Measurements from ENCODE around the gene RRAD. TPM values are rescaled to one million over a fixed set of nuclear protein-coding genes. Genes with fewer than 3 reads are reported as not detected.
A peak's percentile ranks its signal among the peaks of the same experiment; 100 is the strongest.

The RRAD gene
- total RNA-seq, 1 donor from 2014 or later = 12.1 TPM

DNA sequence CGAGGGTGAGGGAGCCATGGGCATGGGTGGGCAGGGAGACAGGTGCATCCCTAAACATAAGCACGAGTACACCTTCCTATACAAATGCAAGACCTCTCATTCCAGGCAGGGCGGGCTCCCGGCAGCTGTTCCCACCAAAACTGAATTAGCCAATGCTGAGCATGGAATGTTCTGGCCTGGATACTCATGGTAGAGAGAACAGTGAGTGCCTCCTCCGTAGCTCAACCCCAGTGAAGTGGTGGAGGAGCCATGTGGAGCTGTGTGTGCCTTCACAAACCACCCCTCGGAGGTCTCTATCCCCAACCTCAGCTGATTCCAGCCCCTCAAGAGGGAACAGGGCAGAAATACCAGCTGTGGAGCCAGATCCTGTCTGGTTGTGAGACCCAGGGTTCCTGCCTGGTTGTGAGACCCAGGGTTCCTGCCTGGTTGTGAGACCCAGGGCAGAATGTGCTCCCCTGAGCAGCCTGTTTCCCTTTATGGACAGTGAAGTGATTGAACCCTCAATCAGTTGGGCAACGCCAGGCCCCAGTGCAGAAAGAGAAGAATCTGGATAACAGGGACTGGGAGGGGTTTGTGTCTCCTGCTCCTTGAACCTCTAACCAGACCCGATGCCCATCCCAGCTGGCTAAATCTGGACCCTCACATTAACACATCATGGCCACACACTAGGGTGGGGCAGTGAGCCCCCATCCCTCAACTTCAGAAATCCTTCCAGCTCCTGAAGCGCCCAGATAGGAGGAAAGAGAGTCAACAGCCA, 4.2 kb downstream of the RRAD start:
- no peaks in the 10 kb centered on the region for H3K79me2 ChIP-seq (ENCODE audit: insufficient read depth, low read length)
- no peak for DNase-seq (ENCODE audit: low read depth)
- H2AFZ ChIP-seq (ENCODE audit: low read depth, low read length) = no peak overlapping the region
- Mint-ChIP-seq H3K4me3 (ENCODE audit: unreplicated experiment) (peak overlapping the region; percentile 66), H3K36me3 (ENCODE audit: low read depth, unreplicated experiment) (peaks cover 7% of the 10 kb centered on the region), H3K27me3 (ENCODE audit: low read depth, unreplicated experiment) (peaks cover 69% of the 10 kb centered on the region), H3K9me3 (ENCODE audit: unreplicated experiment) (peaks cover 2% of the 10 kb centered on the region), H3K4me1 (ENCODE audit: low read depth, unreplicated experiment) (peaks cover 3% of the 10 kb centered on the region), H3K27ac (ENCODE audit: unreplicated experiment) (no peak overlapping the region)
- H3K4me3 ChIP-seq (ENCODE audit: insufficient read depth, low read depth, low read length) = no peak overlapping the region
- H3K9me3 ChIP-seq (ENCODE audit: insufficient read depth, low read depth, low read length) = no peaks in the 10 kb centered on the region
- H3K4me1 ChIP-seq (ENCODE audit: insufficient read depth, low read length) = peaks cover 12% of the 10 kb centered on the region
- peaks cover 15% of the 10 kb centered on the region for H4K20me1 ChIP-seq (ENCODE audit: insufficient read depth, low read length)
- H3K27ac ChIP-seq (ENCODE audit: low read depth, low read length) = no peak overlapping the region
- no peak overlapping the region for H3K4me2 ChIP-seq (ENCODE audit: low read length)
- H3K36me3 ChIP-seq (ENCODE audit: insufficient read depth, low read length) = no peaks in the 10 kb centered on the region
- peaks cover 34% of the 10 kb centered on the region for H3K27me3 ChIP-seq (ENCODE audit: insufficient read depth, low read length)
- H3K9ac ChIP-seq (ENCODE audit: low read length) = no peak overlapping the region
- no peak for FAIRE-seq
- TF ChIP-seq CTCF (IDR thresholded peaks at IDR 0.05; ENCODE audit: insufficient read depth, low read depth, low read length) (no peak), EZH2 (IDR thresholded peaks at IDR 0.05; ENCODE audit: insufficient read depth, low read length) (no peak)

DNA sequence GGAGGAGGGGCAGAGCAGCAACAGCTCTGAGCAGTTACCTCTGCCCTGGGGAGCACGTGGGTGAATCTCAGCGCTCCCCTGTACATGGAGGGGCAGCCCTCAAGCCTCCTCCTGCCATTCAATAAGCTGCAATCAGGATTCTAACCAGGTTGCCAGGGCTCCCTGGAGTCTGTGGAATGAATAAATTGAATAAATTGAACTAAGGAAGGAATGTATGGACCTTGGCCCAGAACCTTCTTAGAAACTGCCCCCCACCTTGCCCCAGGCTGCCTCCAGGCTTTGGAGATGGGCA, 5.1 kb downstream of the RRAD start:
- H3K27me3 Mint-ChIP-seq (ENCODE audit: low read depth, unreplicated experiment) = peaks cover 72% of the 10 kb centered on the region
- TF ChIP-seq EZH2 (IDR thresholded peaks at IDR 0.05; ENCODE audit: insufficient read depth, low read length) = no peak
- TF ChIP-seq CTCF (IDR thresholded peaks at IDR 0.05; ENCODE audit: insufficient read depth, low read depth, low read length) = no peak
- Histone ChIP-seq H3K27me3 (ENCODE audit: insufficient read depth, low read length) (peaks cover 34% of the 10 kb centered on the region), H3K79me2 (ENCODE audit: insufficient read depth, low read length) (no peaks in the 10 kb centered on the region), H3K27ac (ENCODE audit: low read depth, low read length) (no peak overlapping the region), H4K20me1 (ENCODE audit: insufficient read depth, low read length) (peaks cover 15% of the 10 kb centered on the region), H3K36me3 (ENCODE audit: insufficient read depth, low read length) (no peaks in the 10 kb centered on the region), H3K4me2 (ENCODE audit: low read length) (no peak overlapping the region), H3K9me3 (ENCODE audit: insufficient read depth, low read depth, low read length) (no peaks in the 10 kb centered on the region), H2AFZ (ENCODE audit: low read depth, low read length) (no peak overlapping the region), H3K4me3 (ENCODE audit: insufficient read depth, low read depth, low read length) (no peak overlapping the region), H3K4me1 (ENCODE audit: insufficient read depth, low read length) (peaks cover 12% of the 10 kb centered on the region), H3K9ac (ENCODE audit: low read length) (no peak overlapping the region)
- no peak for FAIRE-seq
- peaks cover 2% of the 10 kb centered on the region for H3K9me3 Mint-ChIP-seq (ENCODE audit: unreplicated experiment)
- peaks cover 3% of the 10 kb centered on the region for H3K4me1 Mint-ChIP-seq (ENCODE audit: low read depth, unreplicated experiment)
- DNase-seq (ENCODE audit: low read depth) = no peak
- H3K36me3 Mint-ChIP-seq (ENCODE audit: low read depth, unreplicated experiment) = peaks cover 7% of the 10 kb centered on the region
- no peak overlapping the region for H3K27ac Mint-ChIP-seq (ENCODE audit: unreplicated experiment)
- no peak overlapping the region for H3K4me3 Mint-ChIP-seq (ENCODE audit: unreplicated experiment)

GRCh38 chr16:66919569-66920298, 5.6 kb downstream of the RRAD start:
- Mint-ChIP-seq H3K36me3 (ENCODE audit: low read depth, unreplicated experiment) (peaks cover 7% of the 10 kb centered on the region), H3K4me3 (ENCODE audit: unreplicated experiment) (no peak overlapping the region), H3K9me3 (ENCODE audit: unreplicated experiment) (peaks cover 4% of the 10 kb centered on the region), H3K4me1 (ENCODE audit: low read depth, unreplicated experiment) (peaks cover 3% of the 10 kb centered on the region), H3K27me3 (ENCODE audit: low read depth, unreplicated experiment) (peaks cover 76% of the 10 kb centered on the region), H3K27ac (ENCODE audit: unreplicated experiment) (no peak overlapping the region)
- DNase-seq (ENCODE audit: low read depth) (no peak), FAIRE-seq (no peak)
- no peak overlapping the region for H2AFZ ChIP-seq (ENCODE audit: low read depth, low read length)
- no peak overlapping the region for H3K4me3 ChIP-seq (ENCODE audit: insufficient read depth, low read depth, low read length)
- H3K9me3 ChIP-seq (ENCODE audit: insufficient read depth, low read depth, low read length) = no peaks in the 10 kb centered on the region
- H3K79me2 ChIP-seq (ENCODE audit: insufficient read depth, low read length) = no peaks in the 10 kb centered on the region
- peaks cover 7% of the 10 kb centered on the region for H3K4me1 ChIP-seq (ENCODE audit: insufficient read depth, low read length)
- H3K4me2 ChIP-seq (ENCODE audit: low read length) = no peak overlapping the region
- H3K9ac ChIP-seq (ENCODE audit: low read length) = no peak overlapping the region
- no peak for TF ChIP-seq CTCF (IDR thresholded peaks at IDR 0.05; ENCODE audit: insufficient read depth, low read depth, low read length)
- TF ChIP-seq EZH2 (IDR thresholded peaks at IDR 0.05; ENCODE audit: insufficient read depth, low read length) = no peak
- H3K36me3 ChIP-seq (ENCODE audit: insufficient read depth, low read length) = no peaks in the 10 kb centered on the region
- H3K27me3 ChIP-seq (ENCODE audit: insufficient read depth, low read length) = peaks cover 34% of the 10 kb centered on the region
- peaks cover 15% of the 10 kb centered on the region for H4K20me1 ChIP-seq (ENCODE audit: insufficient read depth, low read length)
- no peak overlapping the region for H3K27ac ChIP-seq (ENCODE audit: low read depth, low read length)

Measured in astrocyte (in vitro differentiated cells and primary cell).